Astrocyte (in vitro differentiated cells and primary cell): ENCODE data around the gene TEX51. TPM values are rescaled to one million over a fixed set of nuclear protein-coding genes. Genes with fewer than 3 reads are reported as not detected.

ENCODE experiments used
- DNase-seq: peaks from one replicate; pipeline ENCODE4 v3.0.0-alpha.2; 2010; ENCODE audit warnings: low read depth
- FAIRE-seq: peaks from 2 replicates; lab custom pipeline; 2011; peaks lifted over from hg19 to GRCh38; lab: Jason Lieb, UNC
- H2AFZ ChIP-seq: 2 replicates; pipeline ENCODE4 v1.6.0; 2012; ENCODE audit warnings: low read depth, low read length, inconsistent platforms
- H3K27ac ChIP-seq: 2 replicates; pipeline ENCODE4 v1.5.1; 2011; ENCODE audit warnings: low read depth, low read length, inconsistent platforms
- H3K27me3 ChIP-seq: 2 replicates; pipeline ENCODE4 v1.6.0; 2011; ENCODE audit warnings: low read length, inconsistent platforms; ENCODE audit not compliant: insufficient read depth
- H3K36me3 ChIP-seq: 2 replicates; pipeline ENCODE4 v1.5.1; 2011; ENCODE audit warnings: low read length, inconsistent platforms; ENCODE audit not compliant: insufficient read depth
- H3K4me1 ChIP-seq: 2 replicates; pipeline ENCODE4 v1.5.1; 2011; ENCODE audit warnings: low read length, inconsistent platforms; ENCODE audit not compliant: insufficient read depth
- H3K4me2 ChIP-seq: 2 replicates; pipeline ENCODE4 v1.6.0; 2012; ENCODE audit warnings: low read length, inconsistent platforms
- H3K4me3 ChIP-seq: 2 replicates; pipeline ENCODE4 v1.5.1; 2011; ENCODE audit warnings: low read depth, mild to moderate bottlenecking, low read length, inconsistent platforms; ENCODE audit not compliant: insufficient read depth
- H3K79me2 ChIP-seq: 2 replicates; pipeline ENCODE4 v1.6.0; 2012; ENCODE audit warnings: mild to moderate bottlenecking, low read length, inconsistent platforms; ENCODE audit not compliant: insufficient read depth
- H3K9ac ChIP-seq: 2 replicates; pipeline ENCODE4 v1.6.0; 2012; ENCODE audit warnings: mild to moderate bottlenecking, low read length, inconsistent platforms
- H3K9me3 ChIP-seq: 2 replicates; pipeline ENCODE4 v1.5.1; 2012; ENCODE audit warnings: low read depth, mild to moderate bottlenecking, low read length, inconsistent platforms; ENCODE audit not compliant: insufficient read depth
- H4K20me1 ChIP-seq: 2 replicates; pipeline ENCODE4 v1.6.0; 2012; ENCODE audit warnings: low read length, inconsistent platforms; ENCODE audit not compliant: insufficient read depth
- H3K27ac Mint-ChIP-seq: one replicate; pipeline ENCODE4 v1.8.0; 2021; ENCODE audit warnings: mild to moderate bottlenecking, mixed read lengths; ENCODE audit not compliant: unreplicated experiment
- H3K27me3 Mint-ChIP-seq: one replicate; pipeline ENCODE4 v1.8.0; 2021; ENCODE audit warnings: low read depth, mixed read lengths; ENCODE audit not compliant: unreplicated experiment
- H3K36me3 Mint-ChIP-seq: one replicate; pipeline ENCODE4 v1.8.0; 2021; ENCODE audit warnings: low read depth, mixed read lengths; ENCODE audit not compliant: unreplicated experiment
- H3K4me1 Mint-ChIP-seq: one replicate; pipeline ENCODE4 v1.8.0; 2021; ENCODE audit warnings: low read depth, mixed read lengths; ENCODE audit not compliant: unreplicated experiment
- H3K4me3 Mint-ChIP-seq: one replicate; pipeline ENCODE4 v1.8.0; 2021; ENCODE audit warnings: mild to moderate bottlenecking, moderate library complexity, mixed read lengths; ENCODE audit not compliant: unreplicated experiment
- H3K9me3 Mint-ChIP-seq: one replicate; pipeline ENCODE4 v1.8.0; 2021; ENCODE audit warnings: mild to moderate bottlenecking, mixed read lengths; ENCODE audit not compliant: unreplicated experiment
- EZH2 ChIP-seq: IDR thresholded peaks from 2 replicates; pipeline ENCODE4 v1.6.1; 2012; ENCODE audit warnings: mild to moderate bottlenecking, low read length, inconsistent platforms; ENCODE audit not compliant: insufficient read depth
- total RNA-seq: library from RNA; stranded (reverse); gene quantifications from 2 replicates; pipeline ENCODE4 v1.2.1, GENCODE V29; 2021
- TF ChIP-seq, protein P1 (sequence below): IDR thresholded peaks from 2 replicates; pipeline ENCODE4 v1.5.1; 2011; ENCODE audit warnings: low read depth, mild to moderate bottlenecking, inconsistent platforms, low read length, moderate library complexity; ENCODE audit not compliant: insufficient read depth

Gene TEX51
- total RNA-seq, 1 donor from 2014 or later, result not detected

DNA sequence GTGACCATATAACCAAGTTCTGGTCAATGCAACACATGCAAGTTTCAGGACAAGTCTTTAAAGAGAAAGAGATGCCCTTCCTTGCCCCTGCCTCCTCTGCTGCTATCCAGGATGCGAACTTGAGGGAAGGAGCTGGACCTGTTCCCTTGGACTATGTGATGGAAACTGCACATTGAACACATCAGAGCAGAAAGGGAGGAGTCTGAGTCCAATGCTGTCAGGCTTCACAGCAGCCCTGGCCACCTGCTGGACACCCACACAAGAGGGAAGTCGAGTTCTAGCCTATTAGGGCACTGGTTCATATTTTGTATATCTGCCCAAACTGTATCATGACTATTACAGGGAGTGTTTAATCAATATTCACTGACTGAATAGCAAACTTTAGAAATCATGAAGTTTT, 38.3 kb upstream of the TEX51 start:
- no peaks in the 10 kb centered on the region for H3K4me1 ChIP-seq
- FAIRE-seq, result no peak
- H3K27ac ChIP-seq, result no peak overlapping the region
- H3K36me3 ChIP-seq, result no peaks in the 10 kb centered on the region
- H3K4me1 Mint-ChIP-seq, result no peaks in the 10 kb centered on the region
- no peak overlapping the region for H3K4me2 ChIP-seq
- H3K9me3 Mint-ChIP-seq, result peaks cover 4% of the 10 kb centered on the region
- H2AFZ ChIP-seq, result no peak overlapping the region
- TF ChIP-seq, protein P1, sequence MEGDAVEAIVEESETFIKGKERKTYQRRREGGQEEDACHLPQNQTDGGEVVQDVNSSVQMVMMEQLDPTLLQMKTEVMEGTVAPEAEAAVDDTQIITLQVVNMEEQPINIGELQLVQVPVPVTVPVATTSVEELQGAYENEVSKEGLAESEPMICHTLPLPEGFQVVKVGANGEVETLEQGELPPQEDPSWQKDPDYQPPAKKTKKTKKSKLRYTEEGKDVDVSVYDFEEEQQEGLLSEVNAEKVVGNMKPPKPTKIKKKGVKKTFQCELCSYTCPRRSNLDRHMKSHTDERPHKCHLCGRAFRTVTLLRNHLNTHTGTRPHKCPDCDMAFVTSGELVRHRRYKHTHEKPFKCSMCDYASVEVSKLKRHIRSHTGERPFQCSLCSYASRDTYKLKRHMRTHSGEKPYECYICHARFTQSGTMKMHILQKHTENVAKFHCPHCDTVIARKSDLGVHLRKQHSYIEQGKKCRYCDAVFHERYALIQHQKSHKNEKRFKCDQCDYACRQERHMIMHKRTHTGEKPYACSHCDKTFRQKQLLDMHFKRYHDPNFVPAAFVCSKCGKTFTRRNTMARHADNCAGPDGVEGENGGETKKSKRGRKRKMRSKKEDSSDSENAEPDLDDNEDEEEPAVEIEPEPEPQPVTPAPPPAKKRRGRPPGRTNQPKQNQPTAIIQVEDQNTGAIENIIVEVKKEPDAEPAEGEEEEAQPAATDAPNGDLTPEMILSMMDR, result no peak
- no peak for TF ChIP-seq EZH2
- no peaks in the 10 kb centered on the region for H4K20me1 ChIP-seq
- no peak overlapping the region for H3K27ac Mint-ChIP-seq
- no peaks in the 10 kb centered on the region for H3K36me3 Mint-ChIP-seq
- DNase-seq, result no peak
- H3K4me3 Mint-ChIP-seq, result no peak overlapping the region
- H3K27me3 Mint-ChIP-seq, result peaks cover 36% of the 10 kb centered on the region
- no peaks in the 10 kb centered on the region for H3K79me2 ChIP-seq
- no peaks in the 10 kb centered on the region for H3K9me3 ChIP-seq
- H3K4me3 ChIP-seq, result no peak overlapping the region
- no peak overlapping the region for H3K9ac ChIP-seq
- no peaks in the 10 kb centered on the region for H3K27me3 ChIP-seq

DNA sequence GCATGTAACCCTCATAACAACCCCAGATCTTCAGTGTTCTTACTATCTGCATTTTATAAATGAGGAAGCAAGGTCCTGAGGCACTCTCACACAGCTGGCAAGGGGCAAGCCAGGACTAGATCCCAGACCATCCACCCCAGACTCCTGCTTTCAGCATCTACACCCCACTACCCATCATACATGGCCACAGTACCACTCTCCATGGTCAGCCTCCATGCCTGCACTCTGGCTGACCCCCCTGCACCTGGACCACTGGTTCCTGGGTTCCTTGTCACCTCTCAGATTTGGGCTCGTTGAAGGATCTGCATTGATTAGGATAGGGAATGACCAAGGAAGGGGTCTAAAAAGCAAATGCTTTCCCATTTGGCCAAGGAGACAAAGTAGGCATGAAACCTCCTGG, 36.0 kb upstream of the TEX51 start:
- peaks cover 28% of the 10 kb centered on the region for H3K27me3 Mint-ChIP-seq
- Histone ChIP-seq H4K20me1 (no peaks in the 10 kb centered on the region), H3K27me3 (no peaks in the 10 kb centered on the region), H3K27ac (no peak overlapping the region), H3K9me3 (no peaks in the 10 kb centered on the region), H3K4me1 (no peaks in the 10 kb centered on the region), H3K4me3 (no peak overlapping the region), H3K79me2 (no peaks in the 10 kb centered on the region), H2AFZ (no peak overlapping the region), H3K4me2 (no peak overlapping the region), H3K36me3 (no peaks in the 10 kb centered on the region), H3K9ac (no peak overlapping the region)
- H3K9me3 Mint-ChIP-seq, result peaks cover 2% of the 10 kb centered on the region
- H3K4me1 Mint-ChIP-seq, result no peaks in the 10 kb centered on the region
- FAIRE-seq, result no peak
- TF ChIP-seq EZH2, result no peak
- TF ChIP-seq, protein P1, result no peak
- no peaks in the 10 kb centered on the region for H3K36me3 Mint-ChIP-seq
- H3K4me3 Mint-ChIP-seq, result no peak overlapping the region
- no peak for DNase-seq
- H3K27ac Mint-ChIP-seq, result no peak overlapping the region

DNA sequence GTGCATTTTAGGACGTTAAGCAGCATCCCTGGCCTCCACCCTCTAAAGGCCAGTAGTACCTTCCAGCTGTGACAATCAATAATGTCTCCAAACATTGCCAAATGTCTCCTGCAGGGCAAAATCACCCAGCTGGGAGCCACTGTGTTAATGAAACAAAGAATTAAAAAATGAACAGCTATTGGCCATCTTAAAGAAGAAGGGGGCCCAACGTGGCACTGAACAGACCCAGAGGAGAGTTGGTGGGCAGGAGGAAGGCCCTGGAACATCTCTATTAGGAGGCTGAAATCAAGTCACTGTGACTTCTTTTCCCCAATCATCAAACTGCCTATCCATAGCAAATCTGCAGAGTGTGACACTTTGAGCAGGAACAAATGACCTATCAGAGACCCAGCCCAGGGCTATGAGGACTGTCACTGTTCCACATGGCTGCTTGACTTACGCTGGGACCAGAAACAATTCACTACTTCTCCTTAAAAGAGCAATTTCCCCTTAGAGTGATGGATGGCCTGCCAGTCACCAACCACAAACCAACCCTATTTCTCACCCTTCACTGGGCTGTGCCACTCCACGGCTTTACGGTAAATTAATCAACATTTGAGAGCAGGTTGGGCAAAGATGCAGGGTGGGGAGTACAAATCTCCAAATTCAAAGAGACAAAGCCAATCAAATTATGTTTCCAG, 35.2 kb upstream of the TEX51 start:
- DNase-seq, result no peak
- no peaks in the 10 kb centered on the region for H4K20me1 ChIP-seq
- H3K4me1 ChIP-seq, result no peaks in the 10 kb centered on the region
- no peaks in the 10 kb centered on the region for H3K27me3 ChIP-seq
- no peaks in the 10 kb centered on the region for H3K36me3 ChIP-seq
- Mint-ChIP-seq H3K36me3 (no peaks in the 10 kb centered on the region), H3K9me3 (no peaks in the 10 kb centered on the region), H3K4me3 (no peak overlapping the region), H3K27ac (no peak overlapping the region), H3K4me1 (no peaks in the 10 kb centered on the region), H3K27me3 (peaks cover 21% of the 10 kb centered on the region)
- FAIRE-seq, result no peak
- H2AFZ ChIP-seq, result no peak overlapping the region
- H3K4me3 ChIP-seq, result no peak overlapping the region
- no peak overlapping the region for H3K27ac ChIP-seq
- H3K9me3 ChIP-seq, result no peaks in the 10 kb centered on the region
- H3K4me2 ChIP-seq, result no peak overlapping the region
- H3K79me2 ChIP-seq, result no peaks in the 10 kb centered on the region
- no peak for TF ChIP-seq EZH2
- TF ChIP-seq, protein P1, result no peak
- H3K9ac ChIP-seq, result no peak overlapping the region
